Stimulated activated CD8-positive, alpha-beta memory T cell treated with anti-CD3 and anti-CD28 coated beads, Interleukin-15, amount 100 ng/mL, for 4 hours (primary cell): Measurements from ENCODE around the gene RPS17.
"Not testable (repeated sequence)": the region's sequence is repeated elsewhere in the genome, so short reads cannot be mapped to it uniquely, and the experiment has no call there.

Source experiments
- DNase-seq, 2 donors: peaks; one replicate each; pipeline ENCODE4 v3.0.0-alpha.2; 2020; ENCODE audit warnings: low read depth in 2 of 2

The RPS17 gene

GRCh38 chr15:82513587-82513986 is 26.7 kb downstream of the RPS17 start:
- DNase-seq = not testable (repeated sequence)

GRCh38 chr15:82507693-82508092 is 32.6 kb downstream of the RPS17 start:
- not testable (repeated sequence) for DNase-seq

GRCh38 chr15:82507087-82507486 is 33.2 kb downstream of the RPS17 start:
- not testable (repeated sequence) for DNase-seq

GRCh38 chr15:82505842-82506241 is 34.4 kb downstream of the RPS17 start:
- DNase-seq = not testable (repeated sequence)

GRCh38 chr15:82504074-82504473 is 36.2 kb downstream of the RPS17 start:
- DNase-seq = not testable (repeated sequence)

GRCh38 chr15:82502700-82503339 is 37.4 kb downstream of the RPS17 start:
- not testable (repeated sequence) for DNase-seq

- not testable (repeated sequence) for DNase-seq
Observed at GRCh38 chr15:82500772-82501171, 39.5 kb downstream of the RPS17 start.

GRCh38 chr15:82497978-82498377 is 42.3 kb downstream of the RPS17 start:
- DNase-seq = not testable (repeated sequence)

GRCh38 chr15:82488250-82488649 is 52.0 kb downstream of the RPS17 start:
- DNase-seq = not testable (repeated sequence)

- DNase-seq = not testable (repeated sequence)
Observed at GRCh38 chr15:82487045-82487444, 53.2 kb downstream of the RPS17 start.
